HG02588 (cell line): ENCODE results near the gene EFNA1.

Source experiments
- ATAC-seq: cut with Tn5 transposase; IDR thresholded peaks from one replicate; pipeline ENCODE4 v1.9.1; 2021; ENCODE audit warnings: mild to moderate bottlenecking, moderate library complexity; ENCODE audit not compliant: unreplicated experiment

The EFNA1 gene, protein sequence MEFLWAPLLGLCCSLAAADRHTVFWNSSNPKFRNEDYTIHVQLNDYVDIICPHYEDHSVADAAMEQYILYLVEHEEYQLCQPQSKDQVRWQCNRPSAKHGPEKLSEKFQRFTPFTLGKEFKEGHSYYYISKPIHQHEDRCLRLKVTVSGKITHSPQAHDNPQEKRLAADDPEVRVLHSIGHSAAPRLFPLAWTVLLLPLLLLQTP

DNA sequence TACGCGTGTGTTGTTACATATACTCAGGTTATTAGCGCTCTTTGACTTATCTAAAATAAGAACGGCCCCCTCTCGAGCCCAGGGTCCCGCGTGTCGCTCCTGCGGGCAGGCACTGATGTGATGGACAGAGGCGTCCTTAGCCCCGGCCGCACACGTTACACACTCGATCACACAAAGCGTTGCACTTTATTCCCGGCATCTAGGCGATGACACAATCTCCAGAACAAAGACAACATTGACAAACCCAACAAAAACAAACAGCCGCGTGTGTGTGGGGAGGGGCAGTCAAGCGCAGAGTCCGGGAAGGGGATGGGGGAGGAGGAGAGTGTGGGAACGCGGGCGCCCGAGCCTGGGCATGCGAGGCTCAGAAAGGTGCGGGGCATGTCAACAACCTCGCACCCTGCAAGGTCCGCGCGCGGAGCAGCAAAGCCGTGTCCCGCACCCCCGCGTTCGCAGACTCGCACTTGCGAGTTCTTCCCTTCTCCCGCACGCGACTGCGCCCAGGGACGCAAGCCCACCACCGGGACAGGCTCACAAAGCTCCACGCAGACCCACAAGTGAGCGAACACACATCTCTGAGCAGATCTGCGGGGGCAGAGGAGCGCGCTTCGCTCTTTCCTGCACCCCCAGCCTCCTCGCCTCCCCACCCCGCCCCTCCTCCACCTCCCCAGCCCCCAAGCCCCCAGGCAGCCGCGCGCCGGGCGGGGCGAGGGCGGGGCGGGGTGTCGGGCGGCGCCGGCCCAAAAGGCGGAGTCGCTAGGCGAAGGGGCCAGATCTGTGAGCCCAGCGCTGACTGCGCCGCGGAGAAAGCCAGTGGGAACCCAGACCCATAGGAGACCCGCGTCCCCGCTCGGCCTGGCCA is at the start of gene EFNA1:
Gene EFNA1 (plus strand): TSS at position 772 of the 862 bp plus-strand sequence. CDS start 102 bp downstream, outside the sequence.
- no peak for ATAC-seq

GRCh38 chr1:155078469-155079209 is 49.0 kb upstream of the EFNA1 start, which contains the start of gene EFNA3:
EFNA3 (plus strand) TSS chr1:155078837; CDS start chr1:155078942, 105 bp downstream.
- ATAC-seq = no peak

GRCh38 chr1:155079210-155079486 is 48.5 kb upstream of the EFNA1 start:
- no peak for ATAC-seq

GRCh38 chr1:155079487-155080311 is 48.0 kb upstream of the EFNA1 start:
- no peak for ATAC-seq

DNA sequence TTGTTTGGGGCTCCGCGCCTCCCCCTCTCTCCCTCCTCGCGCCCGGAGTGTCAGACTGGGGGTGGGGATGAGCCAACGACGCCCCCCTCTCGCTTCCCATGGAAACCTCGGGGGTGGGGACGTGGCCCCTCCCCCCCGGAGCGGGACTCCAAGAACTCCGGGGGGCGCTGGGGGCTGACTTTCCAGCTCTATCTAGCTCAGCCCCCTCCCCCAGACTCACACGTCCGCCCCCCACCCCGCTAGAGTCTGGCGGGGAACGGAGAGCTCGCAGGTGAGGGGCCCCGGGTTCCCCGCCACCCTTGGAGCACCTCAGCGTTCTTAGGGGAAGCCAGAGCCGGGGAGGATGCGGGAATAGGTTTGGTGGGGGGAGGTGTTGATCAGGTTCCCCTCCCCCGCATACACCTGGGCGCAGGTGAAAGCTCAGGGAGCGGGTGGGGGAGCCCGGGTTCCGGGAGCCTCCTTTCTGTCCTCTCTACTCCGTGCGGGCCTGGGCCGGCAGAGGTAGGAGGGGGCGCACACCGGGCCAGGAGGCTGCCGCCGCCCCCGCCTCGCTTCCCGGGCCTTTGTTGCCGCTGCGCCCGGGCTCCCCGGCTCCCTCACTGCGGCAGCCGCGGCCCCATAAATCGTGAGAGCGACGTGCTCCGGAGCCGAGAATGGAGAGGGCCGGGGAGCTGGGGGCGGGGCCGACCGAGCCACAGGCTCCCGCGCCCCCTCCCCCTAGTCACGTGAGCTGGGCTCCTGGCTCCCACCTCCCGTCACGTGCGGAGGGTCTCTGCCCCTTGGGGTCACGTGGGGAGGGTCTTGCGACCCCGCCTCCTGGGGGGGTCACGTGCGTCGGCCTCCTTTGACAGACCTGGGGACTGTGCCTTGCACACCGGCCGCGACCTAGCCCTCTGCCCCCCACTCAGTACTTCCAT is 47.1 kb upstream of the EFNA1 start:
- ATAC-seq = no peak

DNA sequence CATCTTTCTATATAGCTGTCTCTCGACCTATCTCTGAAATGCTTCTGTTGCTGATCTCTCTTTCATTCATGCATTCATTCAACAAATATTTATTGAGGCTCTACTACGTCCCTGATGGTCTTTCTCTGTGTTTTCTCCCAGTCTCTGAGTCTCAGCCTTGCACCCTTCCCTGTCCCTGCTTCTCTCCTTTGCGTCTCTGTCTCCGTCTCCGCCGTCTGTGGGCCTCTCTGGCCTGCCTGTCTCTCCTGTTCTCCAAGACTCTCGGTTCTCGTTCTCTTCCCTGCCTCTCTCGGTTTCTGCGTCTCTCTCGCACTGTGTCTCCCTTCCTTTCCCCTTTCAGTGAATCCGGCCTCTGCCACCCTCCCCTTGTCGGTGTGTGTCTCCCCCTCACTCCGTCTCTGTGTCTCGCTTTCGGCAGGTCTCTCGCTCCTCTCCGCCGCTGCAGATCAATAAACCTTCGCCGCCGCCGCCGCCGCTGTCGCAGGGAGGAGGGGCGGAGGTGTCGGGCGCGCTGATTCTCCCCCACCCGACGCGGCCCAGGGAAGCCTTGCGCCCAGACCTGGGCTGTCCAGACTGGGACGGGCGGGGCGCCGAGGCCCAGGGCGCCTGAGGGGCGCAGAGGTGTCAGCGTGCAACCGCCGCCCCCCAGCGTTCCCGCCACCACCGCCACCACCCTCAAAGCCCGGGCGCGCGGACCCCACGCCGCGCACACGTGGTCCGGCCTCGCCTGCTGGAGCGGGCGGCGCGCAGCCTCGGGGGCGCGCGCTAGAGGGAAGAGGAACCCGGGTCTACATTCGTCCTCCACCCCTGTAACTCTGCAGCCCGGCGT is 46.0 kb upstream of the EFNA1 start:
- ATAC-seq = no peak

DNA sequence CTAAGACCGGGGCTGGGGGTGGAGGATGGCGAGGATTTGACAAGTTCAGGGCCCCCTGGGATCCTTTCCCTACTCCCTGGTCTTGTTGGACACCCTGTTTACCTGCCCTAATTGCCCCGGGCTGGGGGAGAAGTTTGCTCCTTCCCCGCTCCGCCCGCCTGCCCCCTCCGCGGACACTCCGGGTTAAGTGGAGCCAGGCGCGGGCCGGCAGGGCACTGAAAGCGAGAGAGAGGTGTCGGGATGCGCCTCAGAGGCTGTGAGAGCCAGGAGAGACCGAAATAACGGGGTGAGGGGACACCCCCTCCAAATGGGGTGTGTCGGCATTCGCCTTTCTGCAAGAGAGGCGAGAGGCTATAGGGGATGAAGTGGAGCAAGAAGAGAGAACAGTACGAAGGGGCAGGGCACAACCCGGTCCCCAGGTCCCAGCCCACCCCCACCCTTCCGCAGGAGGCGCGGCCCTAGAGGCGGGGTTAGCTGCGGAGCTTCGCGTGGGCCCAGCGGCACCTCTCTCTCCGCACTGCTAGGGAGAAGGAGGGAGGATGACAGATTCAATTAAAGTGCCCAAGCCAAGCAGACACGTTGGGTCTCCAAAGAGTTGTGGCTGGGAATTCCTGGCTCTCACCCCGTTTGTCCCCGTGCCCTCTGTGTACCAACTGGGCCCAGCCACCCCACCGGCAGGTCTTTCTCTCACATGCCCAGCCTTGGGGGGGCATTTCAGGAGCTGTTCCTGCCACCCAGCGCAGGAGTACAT is 45.2 kb upstream of the EFNA1 start:
- ATAC-seq = no peak

DNA sequence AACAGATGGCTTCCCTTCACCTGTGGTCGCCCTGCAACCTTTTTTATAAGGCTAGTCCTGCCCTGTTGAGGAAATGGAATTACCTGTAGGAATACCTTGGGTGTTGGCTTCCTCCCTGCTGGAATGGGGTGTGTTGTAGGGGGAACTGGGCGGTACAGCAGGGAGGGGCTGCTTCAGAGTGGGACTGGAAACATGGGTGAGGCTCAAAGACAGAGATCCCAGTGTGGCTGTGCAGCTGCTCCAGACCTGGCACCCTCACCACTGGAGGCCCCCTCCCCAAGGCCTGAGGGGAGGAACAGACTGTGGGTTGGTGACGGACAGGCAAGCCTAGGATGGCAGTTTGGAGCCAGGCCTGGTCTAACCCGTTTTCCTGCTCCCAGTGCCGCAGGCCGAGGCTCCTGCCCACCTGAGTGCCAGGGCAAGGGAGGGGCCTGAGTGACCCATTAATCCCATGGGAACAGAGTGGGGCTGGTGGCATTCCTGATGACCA is 44.6 kb upstream of the EFNA1 start:
- no peak for ATAC-seq

GRCh38 chr1:155083865-155084721 is 43.6 kb upstream of the EFNA1 start:
- peak; percentile 4 for ATAC-seq

- peak; percentile 63 for ATAC-seq
Measured at GRCh38 chr1:155084722-155085503, 42.8 kb upstream of the EFNA1 start.

GRCh38 chr1:155085504-155086127 is 42.1 kb upstream of the EFNA1 start:
- ATAC-seq = no peak

DNA sequence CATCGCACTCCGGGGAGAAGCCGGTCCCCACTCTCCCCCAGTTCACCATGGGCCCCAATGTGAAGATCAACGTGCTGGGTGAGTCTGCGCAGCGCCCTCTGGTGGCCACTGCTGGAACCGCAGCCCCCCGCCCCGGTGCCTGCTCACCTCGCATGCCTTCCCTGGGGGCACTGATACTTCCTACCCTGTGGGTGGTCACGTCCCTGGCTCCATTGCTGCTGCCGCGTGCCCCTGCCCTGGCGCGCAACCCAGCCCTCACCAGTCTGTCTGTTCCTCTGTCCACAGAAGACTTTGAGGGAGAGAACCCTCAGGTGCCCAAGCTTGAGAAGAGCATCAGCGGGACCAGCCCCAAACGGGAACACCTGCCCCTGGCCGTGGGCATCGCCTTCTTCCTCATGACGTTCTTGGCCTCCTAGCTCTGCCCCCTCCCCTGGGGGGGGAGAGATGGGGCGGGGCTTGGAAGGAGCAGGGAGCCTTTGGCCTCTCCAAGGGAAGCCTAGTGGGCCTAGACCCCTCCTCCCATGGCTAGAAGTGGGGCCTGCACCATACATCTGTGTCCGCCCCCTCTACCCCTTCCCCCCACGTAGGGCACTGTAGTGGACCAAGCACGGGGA is 41.4 kb upstream of the EFNA1 start:
- ATAC-seq = no peak

GRCh38 chr1:155086856-155087535 is 40.7 kb upstream of the EFNA1 start:
- no peak for ATAC-seq

DNA sequence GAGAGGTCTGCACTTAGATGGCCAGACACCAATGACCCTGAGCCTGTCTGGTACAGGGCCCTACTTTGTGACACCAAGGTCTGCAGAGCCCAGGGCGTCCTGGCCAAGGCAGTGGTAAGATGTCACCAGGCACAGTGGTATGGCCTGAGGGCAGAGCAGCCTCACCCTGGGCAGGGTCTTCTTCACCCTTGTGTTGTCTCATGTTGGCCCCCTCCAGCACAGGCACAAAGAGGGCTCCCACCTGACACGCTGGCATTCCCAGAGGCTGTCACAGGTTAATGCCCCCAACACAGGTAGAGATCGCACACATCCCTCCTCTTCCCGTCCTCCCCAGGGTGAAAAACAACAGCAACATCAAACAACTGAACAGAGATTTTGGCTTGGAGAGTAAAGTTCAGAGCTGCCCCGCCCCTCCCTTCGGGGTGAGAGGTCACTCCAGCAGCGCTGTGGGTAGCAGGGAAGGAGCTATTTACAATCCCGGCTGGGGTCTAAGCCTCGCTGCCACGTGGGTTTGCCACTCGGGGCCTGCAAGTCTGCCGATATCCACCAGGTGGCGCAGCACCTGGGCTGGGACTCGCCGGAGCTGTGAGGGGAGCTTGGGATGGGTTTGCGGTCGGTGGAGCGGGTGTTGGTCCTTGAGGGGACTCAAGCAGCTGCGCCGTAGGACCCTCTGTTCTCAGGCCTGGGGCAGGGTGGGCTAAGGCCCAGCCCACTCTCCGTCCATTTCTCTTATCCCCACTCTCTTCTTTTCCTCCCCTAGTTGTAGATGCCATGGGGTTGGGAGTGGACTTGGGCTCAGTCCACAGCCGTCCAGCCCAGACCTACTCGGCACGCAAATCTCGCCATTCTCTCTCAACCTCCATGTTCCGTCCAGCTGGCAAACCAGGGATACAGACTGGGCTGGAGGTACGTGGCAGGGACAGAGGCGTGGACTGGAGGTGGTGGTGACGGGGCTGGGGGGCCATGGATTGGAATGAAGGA is 36.3 kb upstream of the EFNA1 start:
- no peak for ATAC-seq
